Measurements from ENCODE around the gene ACOT13.
"Not testable (repeated sequence)": the region's sequence is repeated elsewhere in the genome, so short reads cannot be mapped to it uniquely, and the experiment has no call there.

GRCh38 chr6:24670492-24670891 lies 3.6 kb downstream of the ACOT13 start:
- TF ChIP-seq POLR2A, CTCF (IDR thresholded peaks at IDR 0.05): not testable (repeated sequence)

Measured in gastroesophageal sphincter (tissue), 3 donors.